Endodermal cell (in vitro differentiated cells): ENCODE measurements around the gene KHDC4. TPM values are rescaled to one million over a fixed set of nuclear protein-coding genes. Genes with fewer than 3 reads are reported as not detected.

Experiments used
- DNase-seq: peaks from one replicate; pipeline ENCODE4 v3.0.0-alpha.2; 2017
- H3K27ac ChIP-seq: 2 replicates; pipeline ENCODE4 v1.5.1; 2013; ENCODE audit warnings: mild to moderate bottlenecking, low read depth, low read length, moderate library complexity
- H3K27me3 ChIP-seq: 2 replicates; pipeline ENCODE4 v1.6.1; 2013; ENCODE audit warnings: mild to moderate bottlenecking, low read length, moderate library complexity; ENCODE audit not compliant: insufficient read depth, control insufficient read depth, poor library complexity, severe bottlenecking
- H3K36me3 ChIP-seq: 2 replicates; pipeline ENCODE4 v1.7.0; 2013; ENCODE audit warnings: mild to moderate bottlenecking, low read length, moderate library complexity; ENCODE audit not compliant: control insufficient read depth, insufficient read depth
- H3K4me1 ChIP-seq: one replicate; pipeline ENCODE4 v1.7.0; 2013; ENCODE audit warnings: low read length; ENCODE audit not compliant: control insufficient read depth, insufficient read depth
- H3K4me3 ChIP-seq: 2 replicates; pipeline ENCODE4 v1.5.1; 2013; ENCODE audit warnings: mild to moderate bottlenecking, low read length, moderate library complexity
- H3K9ac ChIP-seq: 2 replicates; pipeline ENCODE4 v1.6.1; 2013; ENCODE audit warnings: mild to moderate bottlenecking, low read length, moderate library complexity; ENCODE audit not compliant: poor library complexity, severe bottlenecking; ENCODE audit errors: extremely low read depth
- H3K9me3 ChIP-seq: 2 replicates; pipeline ENCODE4 v1.6.1; 2013; ENCODE audit warnings: mild to moderate bottlenecking, low read length, moderate library complexity; ENCODE audit not compliant: control insufficient read depth
- H3K27ac Mint-ChIP-seq: 2 replicates; pipeline ENCODE4 v1.8.0; 2020; ENCODE audit warnings: mixed read lengths
- H3K27me3 Mint-ChIP-seq: 2 replicates; pipeline ENCODE4 v1.8.0; 2021; ENCODE audit warnings: mild to moderate bottlenecking, mixed read lengths; ENCODE audit not compliant: insufficient read depth
- H3K36me3 Mint-ChIP-seq: 2 replicates; pipeline ENCODE4 v1.8.0; 2020; ENCODE audit warnings: low read depth, mixed read lengths
- H3K4me1 Mint-ChIP-seq: 2 replicates; pipeline ENCODE4 v1.8.0; 2020; ENCODE audit warnings: mixed read lengths
- H3K4me3 Mint-ChIP-seq: 2 replicates; pipeline ENCODE4 v1.8.0; 2020; ENCODE audit warnings: mild to moderate bottlenecking, moderate library complexity, mixed read lengths
- H3K9me3 Mint-ChIP-seq: 2 replicates; pipeline ENCODE4 v1.8.0; 2020; ENCODE audit warnings: mild to moderate bottlenecking, mixed read lengths
- CTCF ChIP-seq: fragments of 200-600 bp; sonication (generic); conservative IDR thresholded peaks from 2 replicates; pipeline ENCODE4 v1.5.0; 2021; ENCODE audit warnings: antibody characterized with exemption, mild to moderate bottlenecking
- WGBS, 2 experiments: methylation state at CpG; one replicate each; pipeline versions ENCODE4 v1.1.5 to v1.1.7; 2013; ENCODE audit warnings: missing lambda C conversion rate in 2 of 2, mixed read lengths in 1 of 2; ENCODE audit not compliant: insufficient coverage in 1 of 2, insufficient read length in 1 of 2; 5-methylcytosine and 5-hydroxymethylcytosine counted together
- total RNA-seq, 2 donors: library from RNA; stranded (reverse); fragmentation: NEBNext Ultra II Directional in 1 of 2; extraction: Animal tissue kit (Norgen Biotek cat#: 25700) in 1 of 2; gene quantifications; 2 replicates in 1 of 2; 3 replicates in 1 of 2; pipeline ENCODE4 v1.2.1, GENCODE V29; 2021

KHDC4 gene
- total RNA-seq, 2 donors from 2014 or later, result 67.7 to 76.2 TPM

- Histone ChIP-seq H3K4me3 (peak overlapping the region; percentile 93), H3K36me3 (peaks cover 22% of the 10 kb centered on the region), H3K27me3 (no peaks in the 10 kb centered on the region), H3K27ac (peak overlapping the region; percentile 83), H3K4me1 (peaks cover 33% of the 10 kb centered on the region), H3K9me3 (no peaks in the 10 kb centered on the region), H3K9ac (peak overlapping the region; percentile 79)
- Mint-ChIP-seq H3K4me1 (peaks cover 67% of the 10 kb centered on the region), H3K27me3 (peaks cover 1% of the 10 kb centered on the region), H3K9me3 (no peaks in the 10 kb centered on the region), H3K27ac (peak overlapping the region; percentile 92), H3K36me3 (peaks cover 16% of the 10 kb centered on the region), H3K4me3 (peak overlapping the region; percentile 96)
- peak; percentile 86 for DNase-seq
- TF ChIP-seq CTCF, result no peak
- WGBS, 2 experiments, result 0 to 1% methylated on average over 3 to 12 of the region's 14 CpGs
These were observed 42.1 kb upstream of the KHDC4 start for GRCh38 chr1:155976062-155976912.

- DNase-seq, result no peak
- peak overlapping the region; percentile 93 for H3K4me3 ChIP-seq
- Mint-ChIP-seq H3K36me3 (peaks cover 21% of the 10 kb centered on the region), H3K27me3 (peaks cover 1% of the 10 kb centered on the region), H3K9me3 (no peaks in the 10 kb centered on the region), H3K4me3 (peak overlapping the region; percentile 96), H3K4me1 (peaks cover 66% of the 10 kb centered on the region), H3K27ac (peak overlapping the region; percentile 92)
- no peak for TF ChIP-seq CTCF
- peaks cover 22% of the 10 kb centered on the region for H3K36me3 ChIP-seq
- H3K27ac ChIP-seq, result peak overlapping the region; percentile 83
- H3K9me3 ChIP-seq, result no peaks in the 10 kb centered on the region
- peak overlapping the region; percentile 79 for H3K9ac ChIP-seq
- WGBS, 2 experiments, result 31 to 35% methylated on average over 3 to 4 of the region's 4 CpGs
- peaks cover 35% of the 10 kb centered on the region for H3K4me1 ChIP-seq
- no peaks in the 10 kb centered on the region for H3K27me3 ChIP-seq
These were observed 41.3 kb upstream of the KHDC4 start for GRCh38 chr1:155975375-155976061.

GRCh38 chr1:155974208-155975115 is 40.2 kb upstream of the KHDC4 start:
- Histone ChIP-seq H3K9me3 (no peaks in the 10 kb centered on the region), H3K27me3 (no peaks in the 10 kb centered on the region), H3K9ac (peak overlapping the region; percentile 79), H3K36me3 (peaks cover 32% of the 10 kb centered on the region), H3K4me1 (peaks cover 34% of the 10 kb centered on the region), H3K27ac (no peak overlapping the region), H3K4me3 (peak overlapping the region; percentile 93)
- Mint-ChIP-seq H3K36me3 (peaks cover 30% of the 10 kb centered on the region), H3K9me3 (no peaks in the 10 kb centered on the region), H3K4me3 (peak overlapping the region; percentile 96), H3K4me1 (peaks cover 70% of the 10 kb centered on the region), H3K27me3 (no peaks in the 10 kb centered on the region), H3K27ac (peak overlapping the region; percentile 92)
- no peak for DNase-seq
- WGBS, 2 experiments, result 81 to 91% methylated on average over 7 to 13 of the region's 13 CpGs
- TF ChIP-seq CTCF, result peak; percentile 19
